ENCODE data around the gene DNMT3A. TPM values are rescaled to one million over a fixed set of nuclear protein-coding genes. Genes with fewer than 3 reads are reported as not detected.

DNMT3A gene
- total RNA-seq, 1 donor from 2014 or later, result 16.5 TPM

GRCh38 chr2:25385910-25386309 is 44.2 kb upstream of the DNMT3A start:
- Histone ChIP-seq H3K4me3 (no peak overlapping the region), H3K36me3 (no peaks in the 10 kb centered on the region), H3K27me3 (ENCODE audit: low read depth) (no peaks in the 10 kb centered on the region), H3K27ac (replicated peaks) (no peak overlapping the region), H3K9me3 (replicated peaks) (no peaks in the 10 kb centered on the region), H3K4me1 (peaks cover 4% of the 10 kb centered on the region)
- no peak for TF ChIP-seq CTCF (IDR thresholded peaks at IDR 0.05; ENCODE audit: borderline replicate concordance)
- DNase-seq, result no peak
- intact Hi-C loops (cut with micrococcal nuclease), result no loop called here

- no peaks in the 10 kb centered on the region for H3K27me3 ChIP-seq (ENCODE audit: low read depth)
- peaks cover 8% of the 10 kb centered on the region for H3K4me1 ChIP-seq
- DNase-seq, result no peak
- no peak overlapping the region for H3K27ac ChIP-seq (replicated peaks)
- intact Hi-C loops (cut with micrococcal nuclease), result no loop called here
- H3K9me3 ChIP-seq (replicated peaks), result no peaks in the 10 kb centered on the region
- no peaks in the 10 kb centered on the region for H3K36me3 ChIP-seq
- TF ChIP-seq CTCF (IDR thresholded peaks at IDR 0.05; ENCODE audit: borderline replicate concordance), result no peak
- H3K4me3 ChIP-seq, result no peak overlapping the region
These were observed 42.1 kb upstream of the DNMT3A start for GRCh38 chr2:25383806-25384205.

- TF ChIP-seq CTCF (IDR thresholded peaks at IDR 0.05; ENCODE audit: borderline replicate concordance), result no peak
- H3K27me3 ChIP-seq (ENCODE audit: low read depth), result no peaks in the 10 kb centered on the region
- H3K27ac ChIP-seq (replicated peaks), result no peak overlapping the region
- H3K4me3 ChIP-seq, result no peak overlapping the region
- peaks cover 17% of the 10 kb centered on the region for H3K4me1 ChIP-seq
- no peak for DNase-seq
- intact Hi-C loops (cut with micrococcal nuclease), result no loop called here
- H3K36me3 ChIP-seq, result no peaks in the 10 kb centered on the region
- no peaks in the 10 kb centered on the region for H3K9me3 ChIP-seq (replicated peaks)
These were observed 39.8 kb upstream of the DNMT3A start for GRCh38 chr2:25381502-25381901.

GRCh38 chr2:25380586-25381375 is 39.1 kb upstream of the DNMT3A start:
- no peak for DNase-seq
- no peaks in the 10 kb centered on the region for H3K27me3 ChIP-seq (ENCODE audit: low read depth)
- H3K4me1 ChIP-seq, result peaks cover 21% of the 10 kb centered on the region
- no peak for TF ChIP-seq CTCF (IDR thresholded peaks at IDR 0.05; ENCODE audit: borderline replicate concordance)
- H3K9me3 ChIP-seq (replicated peaks), result no peaks in the 10 kb centered on the region
- no peak overlapping the region for H3K4me3 ChIP-seq
- H3K36me3 ChIP-seq, result no peaks in the 10 kb centered on the region
- H3K27ac ChIP-seq (replicated peaks), result no peak overlapping the region
- intact Hi-C loops (cut with micrococcal nuclease), result no loop called here

DNA sequence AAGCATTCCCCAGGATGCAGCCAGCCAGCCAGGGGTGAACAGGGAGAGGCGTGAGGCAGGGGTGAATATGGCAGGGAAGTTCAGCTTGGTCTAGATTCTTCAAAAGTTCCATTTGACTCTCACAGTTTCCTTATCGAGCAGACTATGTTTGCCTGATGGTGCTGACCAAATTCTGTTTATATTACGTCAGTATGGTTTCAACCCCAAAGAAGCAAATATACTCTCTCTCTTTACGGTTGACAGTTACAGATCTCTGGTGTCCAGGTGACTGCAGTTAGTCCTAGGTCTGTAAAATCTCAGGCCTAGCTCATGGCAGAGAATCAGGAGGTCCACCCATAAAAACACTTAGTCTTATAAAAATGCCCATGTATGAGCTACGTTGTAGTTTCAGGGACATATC is 38.3 kb upstream of the DNMT3A start:
- Histone ChIP-seq H3K9me3 (replicated peaks) (no peaks in the 10 kb centered on the region), H3K4me1 (peaks cover 21% of the 10 kb centered on the region), H3K36me3 (no peaks in the 10 kb centered on the region), H3K27me3 (ENCODE audit: low read depth) (no peaks in the 10 kb centered on the region), H3K4me3 (no peak overlapping the region), H3K27ac (replicated peaks) (no peak overlapping the region)
- TF ChIP-seq CTCF (IDR thresholded peaks at IDR 0.05; ENCODE audit: borderline replicate concordance), result no peak
- DNase-seq, result no peak
- intact Hi-C loops (cut with micrococcal nuclease), result no loop called here
